K562 (cell line): ENCODE data around the gene COX5A. TPM values are rescaled to one million over a fixed set of nuclear protein-coding genes. Genes with fewer than 3 reads are reported as not detected.

Experiments
- ATF6 ChIP-seq: sonication (generic); formaldehyde crosslinking; IDR thresholded peaks from 2 replicates; pipeline ENCODE4 v1.4.0; 2020; ENCODE audit warnings: mild to moderate bottlenecking, missing genetic modification reagents
- CHCHD3 ChIP-seq: fragments of 250-450 bp; sonication (Bioruptor Pico); IDR thresholded peaks from 2 replicates; pipeline ENCODE4 v2.1.2; 2022; ENCODE audit warnings: mild to moderate bottlenecking
- E2F6 ChIP-seq, 2 experiments: IDR thresholded peaks; 2 replicates each; pipeline ENCODE4 v1.6.1; 2011; ENCODE audit warnings: borderline replicate concordance in 1 of 2, control low read depth in 1 of 2, low read depth in 1 of 2, low read length in 1 of 2, mild to moderate bottlenecking in 1 of 2, mixed read lengths in 1 of 2, moderate library complexity in 1 of 2; ENCODE audit not compliant: insufficient read depth in 1 of 2, insufficient read length in 1 of 2, poor library complexity in 1 of 2, severe bottlenecking in 1 of 2; ENCODE audit errors: extremely low read depth in 1 of 2
- HOXB6 ChIP-seq: fragments of 250-450 bp; sonication (Bioruptor Pico); IDR thresholded peaks from 2 replicates; pipeline ENCODE4 v1.5.1; 2022; ENCODE audit warnings: mild to moderate bottlenecking, borderline replicate concordance
- JUN ChIP-seq, 2 experiments: sonication (generic) in 1 of 2; formaldehyde crosslinking in 1 of 2; IDR thresholded peaks; 2 replicates each; pipeline versions ENCODE4 v1.6.1 to v1.8.0; 2012 to 2022; ENCODE audit warnings: borderline replicate concordance in 2 of 2, mild to moderate bottlenecking in 2 of 2, improper control_type of control experiment in 1 of 2, low read depth in 1 of 2, low read length in 1 of 2, missing genetic modification reagents in 1 of 2
- NFE2L1 ChIP-seq: fragments of 450-650 bp; IDR thresholded peaks from 2 replicates; pipeline ENCODE4 v1.6.1; 2016; ENCODE audit warnings: missing genetic modification characterization, low read depth, mild to moderate bottlenecking, missing compliant biosample characterization, moderate library complexity, borderline replicate concordance
- PHF8 ChIP-seq: fragments of 200-600 bp; sonication (generic); IDR thresholded peaks from 2 replicates; pipeline ENCODE4 v1.6.1; 2012; ENCODE audit warnings: mixed run types, mild to moderate bottlenecking, inconsistent platforms, low read length, moderate library complexity, borderline replicate concordance
- SNIP1 ChIP-seq: fragments of 450-650 bp; IDR thresholded peaks from 2 replicates; pipeline ENCODE4 v1.7.1; 2017; ENCODE audit warnings: low read depth, mild to moderate bottlenecking
- TCF15 ChIP-seq: fragments of 250-450 bp; sonication (Bioruptor Pico); IDR thresholded peaks from 2 replicates; pipeline ENCODE4 v1.8.0; 2022; ENCODE audit warnings: moderate library complexity, mild to moderate bottlenecking, inconsistent platforms
- ZNF395 ChIP-seq: fragments of 200-800 bp; sonication (Bioruptor generic); IDR thresholded peaks from 2 replicates; pipeline ENCODE4 v1.6.1; 2017; ENCODE audit warnings: missing genetic modification characterization, missing compliant biosample characterization
- ZNF655 ChIP-seq: fragments of 250-450 bp; sonication (Bioruptor Pico); IDR thresholded peaks from 2 replicates; pipeline ENCODE4 v1.5.0; 2021
- ZSCAN29 ChIP-seq: fragments of 450-650 bp; IDR thresholded peaks from 2 replicates; pipeline ENCODE4 v1.6.1; 2017
- ZZZ3 ChIP-seq: fragments of 450-650 bp; IDR thresholded peaks from 2 replicates; pipeline ENCODE4 v1.6.1; 2016; ENCODE audit warnings: antibody characterized with exemption, mild to moderate bottlenecking, moderate library complexity
- polyA plus RNA-seq, 8 experiments: library from polyadenylated mRNA; depleted of rRNA in 4 of 8; stranded (reverse) in 5 of 8; unstranded in 3 of 8; fragments of >200 nt; fragmentation: Nextera tagmentation in 2 of 8; fragmentation: Illumina TruSeq in 1 of 8; extraction: Ambion mirVana in 2 of 8; extraction: Trizol in 1 of 8; gene quantifications; 2 replicates each; pipeline versions ENCODE4 v1.2.1 to v1.2.3, GENCODE V29; 2011 to 2014; ENCODE audit warnings: inconsistent platforms in 1 of 8, missing spikeins in 1 of 8
- total RNA-seq, 7 experiments: library from RNA; depleted of rRNA in 6 of 7; stranded (reverse); fragments of >200 nt in 6 of 7; fragmentation: Illumina TruSeq in 2 of 7; extraction: Trizol in 2 of 7; gene quantifications; 2 replicates each; pipeline versions ENCODE4 v1.2.1 to v1.2.3, GENCODE V29; 2011 to 2021; ENCODE audit warnings: low replicate concordance in 1 of 7
- TF ChIP-seq, protein P1 (sequence below): fragments of 450-650 bp; formaldehyde crosslinking; IDR thresholded peaks from 2 replicates; pipeline ENCODE4 v1.4.0; 2020; ENCODE audit warnings: mild to moderate bottlenecking, moderate library complexity

The COX5A gene
- total and polyA plus RNA-seq, 9 of the 15 experiments (the other 6 are each of a cell fraction or from before 2014, with no cell fraction given): 86.8 to 553 (median 371) TPM

DNA sequence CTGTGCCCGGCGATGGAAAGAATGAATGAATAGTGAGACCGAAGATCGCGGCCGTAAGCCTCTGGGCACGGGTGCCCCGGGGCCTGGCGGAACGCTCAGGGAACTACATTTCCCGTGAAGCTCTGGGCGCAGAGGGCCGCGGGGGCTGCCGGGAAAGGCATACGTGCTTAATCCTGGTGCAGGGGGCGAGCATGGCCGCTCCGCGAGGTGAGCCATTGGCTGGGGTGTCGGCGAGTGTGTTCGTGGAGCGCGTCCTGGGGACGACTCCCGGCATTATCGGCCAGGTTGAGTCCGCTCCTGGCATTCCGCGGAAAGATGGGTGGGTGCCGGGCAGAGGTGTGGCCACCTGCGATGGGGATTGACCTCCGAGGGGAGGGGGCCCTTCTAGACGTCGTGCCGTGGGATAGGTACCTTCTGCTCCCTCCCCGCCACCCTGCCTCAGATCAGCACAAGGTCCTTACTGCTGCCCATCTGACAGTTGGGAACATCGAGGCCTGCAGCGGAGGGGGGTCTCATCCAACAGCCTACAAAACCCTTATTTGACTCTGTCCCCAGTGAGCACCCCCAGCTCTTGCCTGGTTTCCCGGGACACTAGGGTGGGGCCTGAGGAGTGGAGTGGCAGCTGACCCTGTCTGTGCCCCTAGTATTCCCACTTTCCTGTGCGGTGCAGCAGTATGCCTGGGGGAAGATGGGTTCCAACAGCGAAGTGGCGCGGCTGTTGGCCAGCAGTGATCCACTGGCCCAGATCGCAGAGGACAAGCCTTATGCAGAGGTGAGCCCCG lies 47.8 kb downstream of the COX5A start, which contains the start of gene MPI (continued):
- TF ChIP-seq HOXB6 (CRISPR knock-in tag) (no peak), CHCHD3 (CRISPR knock-in tag) (no peak), SNIP1 (no peak), PHF8 (peak; percentile 97), NFE2L1 (tag) (no peak), ATF6 (CRISPR knock-in tag) (0 out of 2 replicates have a peak, but pooled peaks have one; percentile 7), ZSCAN29 (no peak), E2F6 (IDR thresholded peaks at IDR 0.05; ENCODE audit: borderline replicate concordance in 1 of 2, extremely low read depth in 1 of 2, insufficient read depth in 1 of 2, insufficient read length in 1 of 2, low read depth in 1 of 2, low read length in 1 of 2, poor library complexity in 1 of 2, severe bottlenecking in 1 of 2) (peak; percentile 26 to 49), ZNF395 (peak; percentile 93), JUN (IDR thresholded peaks at IDR 0.05; ENCODE audit: borderline replicate concordance, low read depth, low read length) (0 out of 2 replicates have a peak, but pooled peaks have one; percentile 23), JUN (CRISPR knock-in tag; IDR thresholded peaks at IDR 0.05; ENCODE audit: borderline replicate concordance) (no peak; the same call in 1 of the 2 replicates), ZZZ3 (no peak), ZNF655 (CRISPR knock-in tag) (no peak), TCF15 (CRISPR knock-in tag) (no peak)
- TF ChIP-seq, protein P1, sequence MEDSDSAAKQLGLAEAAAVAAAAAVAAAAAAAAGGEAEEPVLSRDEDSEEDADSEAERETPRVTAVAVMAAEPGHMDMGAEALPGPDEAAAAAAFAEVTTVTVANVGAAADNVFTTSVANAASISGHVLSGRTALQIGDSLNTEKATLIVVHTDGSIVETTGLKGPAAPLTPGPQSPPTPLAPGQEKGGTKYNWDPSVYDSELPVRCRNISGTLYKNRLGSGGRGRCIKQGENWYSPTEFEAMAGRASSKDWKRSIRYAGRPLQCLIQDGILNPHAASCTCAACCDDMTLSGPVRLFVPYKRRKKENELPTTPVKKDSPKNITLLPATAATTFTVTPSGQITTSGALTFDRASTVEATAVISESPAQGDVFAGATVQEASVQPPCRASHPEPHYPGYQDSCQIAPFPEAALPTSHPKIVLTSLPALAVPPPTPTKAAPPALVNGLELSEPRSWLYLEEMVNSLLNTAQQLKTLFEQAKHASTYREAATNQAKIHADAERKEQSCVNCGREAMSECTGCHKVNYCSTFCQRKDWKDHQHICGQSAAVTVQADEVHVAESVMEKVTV (CRISPR knock-in tag): no peak
